HG02588 (cell line): Measurements from ENCODE around the gene SLC2A4RG.
"Not testable (repeated sequence)": the region's sequence is repeated elsewhere in the genome, so short reads cannot be mapped to it uniquely, and the experiment has no call there.

Source experiments
- ATAC-seq: cut with Tn5 transposase; IDR thresholded peaks from one replicate; pipeline ENCODE4 v1.9.1; 2021; ENCODE audit warnings: mild to moderate bottlenecking, moderate library complexity; ENCODE audit not compliant: unreplicated experiment

SLC2A4RG gene

GRCh38 chr20:63712191-63712590, 27.4 kb upstream of the SLC2A4RG start:
- ATAC-seq = no peak

GRCh38 chr20:63714858-63715257, 24.7 kb upstream of the SLC2A4RG start:
- no peak for ATAC-seq

- no peak for ATAC-seq
Observed at GRCh38 chr20:63718996-63719395, 20.6 kb upstream of the SLC2A4RG start.

DNA sequence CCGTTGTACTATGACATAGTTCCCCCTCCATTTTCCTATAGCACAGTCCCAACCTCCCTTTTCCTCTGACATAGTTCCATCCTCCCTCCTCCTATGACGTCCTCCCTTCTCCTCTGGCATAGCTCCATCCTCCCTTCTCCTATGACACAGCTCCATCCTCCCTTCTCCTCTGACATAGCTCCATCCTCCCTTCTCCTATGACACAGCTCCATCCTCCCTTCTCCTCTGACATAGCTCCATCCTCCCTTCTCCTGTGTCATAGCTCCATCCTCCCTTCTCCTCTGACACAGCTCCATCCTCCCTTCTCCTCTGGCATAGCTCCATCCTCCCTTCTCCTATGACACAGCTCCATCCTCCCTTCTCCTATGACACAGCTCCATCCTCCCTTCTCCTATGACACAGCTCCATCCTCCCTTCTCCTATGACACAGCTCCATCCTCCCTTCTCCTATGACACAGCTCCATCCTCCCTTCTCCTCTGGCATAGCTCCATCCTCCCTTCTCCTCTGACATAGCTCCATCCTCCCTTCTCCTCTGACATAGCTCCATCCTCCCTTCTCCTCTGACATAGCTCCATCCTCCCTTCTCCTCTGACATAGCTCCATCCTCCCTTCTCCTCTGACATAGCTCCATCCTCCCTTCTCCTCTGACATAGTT, 16.5 kb upstream of the SLC2A4RG start:
- not testable (repeated sequence) for ATAC-seq

DNA sequence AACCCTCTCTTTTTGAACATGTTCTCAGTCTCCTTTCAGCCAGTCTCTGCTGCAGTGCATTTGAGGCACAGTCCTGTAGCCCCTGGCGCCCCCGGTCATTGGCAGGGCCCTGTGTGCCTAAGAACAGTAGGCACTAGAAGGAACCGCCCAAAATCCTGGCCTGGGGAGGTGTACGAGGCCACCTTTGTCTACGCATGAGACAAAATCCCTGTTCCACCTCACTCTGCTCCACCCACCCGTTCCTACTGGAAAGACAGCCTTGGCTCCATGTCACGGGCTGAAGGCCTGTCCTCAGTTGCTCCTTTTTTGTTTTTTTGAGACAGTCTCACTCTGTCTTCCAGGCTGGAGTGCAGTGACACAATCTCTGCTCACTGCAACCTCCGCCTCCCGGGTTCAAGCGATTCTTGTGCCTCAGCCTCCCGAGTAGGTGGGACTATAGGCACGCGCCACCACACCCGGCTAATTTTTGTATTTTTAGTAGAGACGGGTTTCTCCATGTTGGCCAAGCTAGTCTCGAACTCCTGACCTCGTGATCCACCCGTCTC, 9.3 kb upstream of the SLC2A4RG start:
- not testable (repeated sequence) for ATAC-seq

DNA sequence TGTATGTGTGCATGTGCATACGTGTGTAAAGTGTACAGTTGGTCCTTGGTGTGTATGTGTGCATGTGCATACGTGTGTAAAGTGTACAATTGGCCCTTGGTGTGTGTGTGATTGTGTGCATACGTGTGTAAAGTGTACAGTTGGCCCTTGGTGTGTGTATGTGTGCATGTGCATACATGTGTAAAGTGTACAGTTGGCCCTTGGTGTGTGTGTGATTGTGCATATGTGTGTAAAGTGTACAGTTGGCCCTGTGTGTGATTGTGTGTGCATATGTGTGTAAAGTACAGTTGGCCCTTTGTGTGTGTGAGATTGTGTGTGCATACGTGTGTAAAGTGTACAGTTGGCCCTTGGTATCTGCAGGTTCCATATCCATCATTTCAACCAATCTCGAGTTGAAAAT, 8.2 kb upstream of the SLC2A4RG start:
- no peak for ATAC-seq

- no peak for ATAC-seq
Observed at GRCh38 chr20:63732118-63733095, 7.2 kb upstream of the SLC2A4RG start.

DNA sequence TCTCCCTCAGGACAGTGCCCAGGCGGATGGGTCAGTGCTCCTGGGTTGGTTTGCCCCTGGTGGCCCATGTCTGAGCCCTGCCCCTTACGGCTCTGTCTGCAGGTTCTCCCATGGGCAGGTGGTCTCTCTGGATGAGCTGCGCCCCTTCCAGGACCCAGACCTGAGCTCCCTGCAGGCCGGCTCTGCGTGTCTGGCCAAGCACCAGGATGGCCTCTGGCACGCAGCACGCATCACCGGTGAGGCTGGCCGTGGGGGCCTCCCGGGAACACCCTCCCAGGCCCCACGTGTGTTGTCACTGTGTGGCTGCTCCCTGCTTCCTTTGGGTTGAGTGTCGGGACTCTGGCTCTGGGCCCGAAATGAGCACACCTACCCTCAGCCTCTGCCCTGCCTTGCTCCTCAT, 6.5 kb upstream of the SLC2A4RG start:
- ATAC-seq = no peak

DNA sequence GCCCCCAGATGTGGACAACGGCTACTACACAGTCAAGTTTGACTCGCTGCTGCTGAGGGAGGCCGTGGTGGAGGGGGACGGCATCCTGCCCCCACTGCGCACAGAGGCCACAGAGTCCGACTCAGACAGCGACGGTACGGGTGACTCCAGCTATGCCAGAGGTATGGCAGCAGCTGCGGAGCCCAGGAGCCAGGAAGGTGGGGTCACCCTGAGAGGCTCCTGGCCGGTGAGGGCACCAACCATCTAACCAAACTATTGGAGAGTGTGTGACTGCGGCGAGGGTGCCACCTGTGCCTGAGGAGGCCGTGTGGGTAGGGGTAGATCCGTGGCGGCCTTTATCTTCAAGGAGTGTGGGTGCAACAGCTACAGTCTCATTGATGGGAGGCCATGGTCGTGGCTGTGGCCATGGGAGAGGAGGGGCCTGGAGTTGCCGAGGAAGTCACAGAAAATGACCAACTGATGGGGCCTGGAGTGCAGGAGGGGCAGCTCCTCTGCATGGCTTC, 5.9 kb upstream of the SLC2A4RG start:
- ATAC-seq = no peak

DNA sequence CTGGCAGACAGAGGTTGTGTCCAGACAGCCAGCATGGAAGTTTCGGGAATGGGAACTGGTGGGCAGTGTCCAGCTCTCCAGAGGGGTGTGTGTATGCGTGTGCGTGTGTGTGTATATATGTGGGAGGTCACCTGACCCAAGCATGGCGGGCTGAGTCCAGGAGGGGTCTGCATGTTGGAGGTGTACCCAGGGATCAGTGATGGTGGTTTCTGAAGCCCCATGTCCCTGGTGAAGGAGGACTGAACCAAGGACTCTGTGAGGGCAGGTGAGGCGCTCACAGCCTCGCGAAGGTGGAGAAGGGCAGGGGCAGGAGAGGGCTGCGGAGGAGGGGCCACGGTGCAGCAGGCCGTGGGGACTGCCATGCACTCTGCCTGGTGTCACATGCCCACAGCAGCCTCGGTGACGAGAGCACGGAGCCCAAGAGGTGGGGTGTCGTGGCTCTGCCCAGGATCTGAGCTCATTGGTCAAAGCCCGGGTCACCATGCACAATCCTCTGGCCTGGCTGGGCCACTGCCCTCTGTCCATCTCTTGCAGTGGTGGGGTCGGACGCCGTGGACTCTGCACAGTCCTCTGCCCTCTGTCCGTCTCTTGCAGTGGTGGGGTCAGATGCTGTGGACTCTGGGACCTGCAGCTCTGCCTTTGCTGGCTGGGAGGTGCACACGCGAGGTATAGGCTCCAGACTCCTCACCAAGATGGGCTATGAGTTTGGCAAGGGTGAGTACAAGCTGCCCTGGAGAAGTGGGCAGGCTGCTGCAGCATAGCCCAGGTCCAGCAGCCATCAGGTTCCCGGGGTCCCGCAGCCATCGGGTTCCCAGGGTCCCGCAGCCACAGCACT, 5.2 kb upstream of the SLC2A4RG start:
- no peak for ATAC-seq

- no peak for ATAC-seq
Observed at GRCh38 chr20:63734946-63735858, 4.4 kb upstream of the SLC2A4RG start.

DNA sequence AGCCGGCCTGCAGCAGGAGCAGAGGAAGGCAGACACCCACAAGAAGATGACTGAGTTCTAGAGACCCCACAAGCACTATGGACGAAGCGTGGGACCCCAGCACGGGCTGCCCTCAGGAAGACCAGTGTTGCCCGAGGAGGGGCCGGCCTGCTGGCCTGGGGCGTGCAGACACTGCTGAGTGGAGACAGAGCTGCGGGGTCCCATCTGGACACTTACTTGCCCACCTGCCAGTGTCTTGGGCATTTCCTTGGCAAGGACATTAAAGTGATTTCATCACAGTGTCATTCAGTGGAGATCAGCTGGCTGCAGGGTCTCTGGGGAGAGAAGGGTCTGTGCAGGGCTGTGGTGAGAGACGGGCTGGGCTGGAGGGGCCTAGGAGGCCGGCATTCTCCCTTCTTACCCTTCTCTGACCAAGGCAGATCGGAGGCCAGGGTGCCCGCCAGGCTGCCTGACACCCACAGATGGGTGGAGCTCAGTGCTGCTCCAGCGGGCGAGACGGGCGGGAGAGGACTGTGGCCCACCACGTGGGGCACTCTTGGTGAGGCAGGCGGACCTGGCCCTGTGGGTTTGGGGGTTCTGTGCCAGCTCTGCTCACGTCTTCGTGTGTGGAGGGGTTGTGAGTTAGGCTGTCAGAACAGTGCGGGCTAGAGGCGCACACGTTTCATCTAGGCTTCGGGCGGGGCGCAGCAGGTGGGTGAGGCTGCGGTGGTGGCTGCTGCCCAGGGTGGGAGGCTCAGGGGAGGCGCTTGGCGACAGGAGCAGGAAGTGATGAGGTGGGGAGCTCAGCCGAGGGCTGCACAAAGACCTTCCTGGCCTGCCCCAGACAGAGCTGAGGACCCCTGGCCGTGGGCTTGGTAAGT, 3.5 kb upstream of the SLC2A4RG start, which contains the start of gene LIME1:
LIME1 (plus strand) TSS at position 806 of the 860 bp plus-strand sequence. CDS start 886 bp downstream, outside the sequence.
- ATAC-seq = no peak

DNA sequence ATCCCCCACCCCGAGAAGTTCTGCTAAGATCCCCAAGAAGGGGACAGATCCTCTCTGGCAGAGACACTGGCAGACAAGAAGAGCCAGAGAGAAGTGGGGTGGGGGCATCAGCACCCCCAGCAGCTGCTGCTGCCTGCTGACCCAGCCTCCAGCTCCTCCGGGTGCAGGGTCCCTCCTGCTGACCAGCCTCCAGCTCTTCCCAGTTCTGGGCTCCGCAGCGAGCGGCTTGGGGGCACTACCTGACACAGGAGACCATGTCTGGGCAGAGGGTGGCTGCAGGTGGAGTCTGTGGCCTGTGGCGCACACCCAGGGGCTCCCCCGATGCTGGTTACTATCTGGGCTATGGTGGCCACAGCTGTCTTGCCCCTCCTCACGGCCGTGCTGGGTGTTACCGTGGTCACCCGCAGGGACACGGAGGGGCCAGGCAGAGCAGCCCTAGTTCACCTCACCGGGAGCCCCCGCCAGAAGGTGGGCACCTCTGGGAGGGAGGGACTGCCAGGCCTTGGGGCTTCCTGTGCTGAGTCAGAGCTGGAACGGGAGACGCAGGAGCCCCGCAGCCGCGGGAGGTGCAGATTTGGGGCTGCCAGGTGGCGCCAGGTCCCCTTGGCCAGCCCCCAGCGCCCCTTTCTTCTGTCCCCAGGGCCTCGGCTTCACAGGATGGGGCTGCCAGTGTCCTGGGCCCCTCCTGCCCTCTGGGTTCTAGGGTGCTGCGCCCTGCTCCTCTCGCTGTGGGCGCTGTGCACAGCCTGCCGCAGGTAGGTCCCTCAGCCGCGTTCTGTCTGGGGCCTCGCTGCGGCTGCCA, 2.5 kb upstream of the SLC2A4RG start:
- ATAC-seq = no peak

- ATAC-seq = no peak
Observed at GRCh38 chr20:63737695-63737944, 2.0 kb upstream of the SLC2A4RG start.

GRCh38 chr20:63737945-63738686, 1.5 kb upstream of the SLC2A4RG start:
- no peak for ATAC-seq

GRCh38 chr20:63738687-63739129, 868 bp upstream of the SLC2A4RG start:
- no peak for ATAC-seq

DNA sequence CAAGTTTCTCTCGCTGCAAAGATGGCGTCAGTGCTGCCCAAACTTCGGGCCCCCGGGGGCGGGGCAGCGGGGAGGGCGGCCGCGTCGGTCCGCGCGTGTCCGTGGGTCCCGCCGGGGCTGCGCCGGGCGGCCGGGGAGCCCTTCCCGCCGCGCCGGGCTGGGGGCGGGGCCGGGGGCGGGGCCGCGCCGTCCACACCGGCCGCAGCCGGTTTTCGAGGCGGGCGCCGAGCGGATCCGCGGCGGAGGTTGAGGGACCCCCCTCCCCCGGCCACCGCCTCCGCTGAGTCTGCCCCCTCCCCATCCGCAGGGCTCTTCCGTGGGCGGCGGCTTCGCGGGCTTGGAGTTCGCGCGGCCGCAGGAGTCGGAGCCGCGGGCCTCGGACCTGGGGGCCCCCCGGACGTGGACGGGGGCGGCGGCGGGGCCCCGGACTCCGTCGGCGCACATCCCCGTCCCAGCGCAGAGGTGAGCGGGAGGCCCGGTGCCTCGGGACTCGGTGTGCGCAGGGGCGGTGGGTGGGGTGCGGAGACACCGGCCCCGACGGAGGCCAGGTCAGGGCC, 572 bp downstream of the SLC2A4RG start:
- peak; percentile 15 for ATAC-seq
